ENCODE data around the gene TOP2A.
"Not testable (repeated sequence)": the region's sequence is repeated elsewhere in the genome, so short reads cannot be mapped to it uniquely, and the experiment has no call there.

Gene TOP2A

DNA sequence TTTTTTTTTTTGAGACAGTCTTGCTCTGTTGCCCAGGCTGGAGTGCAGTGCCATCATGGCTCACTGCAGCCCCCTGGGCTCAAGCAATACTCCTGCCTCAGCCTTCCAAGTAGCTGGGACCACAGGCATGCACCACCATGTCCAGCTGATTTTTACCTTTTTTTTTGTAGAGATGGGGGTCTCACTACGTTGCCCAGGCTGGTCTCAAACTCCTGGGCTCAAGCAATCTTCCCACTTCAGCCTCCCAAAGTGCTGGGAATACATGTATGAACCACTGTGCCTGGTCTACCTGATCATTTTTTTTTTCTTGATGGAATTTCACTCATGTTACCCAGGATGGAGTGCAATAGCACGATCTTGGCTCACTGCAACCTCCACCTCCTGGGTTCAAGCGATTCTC is 31.1 kb downstream of the TOP2A start:
- not testable (repeated sequence) for H3K27ac ChIP-seq (ENCODE audit: low read depth, low read length); H3K9ac ChIP-seq (ENCODE audit: low read length in 5 of 5); H3K27me3 ChIP-seq (ENCODE audit: control insufficient read depth in 5 of 5, insufficient read depth in 4 of 5, low read length in 5 of 5); H3K36me3 ChIP-seq (ENCODE audit: control insufficient read depth in 5 of 5, insufficient read depth in 5 of 5, low read length in 5 of 5); H3K4me3 ChIP-seq (ENCODE audit: low read depth in 1 of 5, low read length in 5 of 5); H3K9me3 ChIP-seq (ENCODE audit: control insufficient read depth in 5 of 5, low read length in 5 of 5); H3K4me1 ChIP-seq (ENCODE audit: control insufficient read depth in 5 of 5, insufficient read depth in 5 of 5, low read length in 5 of 5)

DNA sequence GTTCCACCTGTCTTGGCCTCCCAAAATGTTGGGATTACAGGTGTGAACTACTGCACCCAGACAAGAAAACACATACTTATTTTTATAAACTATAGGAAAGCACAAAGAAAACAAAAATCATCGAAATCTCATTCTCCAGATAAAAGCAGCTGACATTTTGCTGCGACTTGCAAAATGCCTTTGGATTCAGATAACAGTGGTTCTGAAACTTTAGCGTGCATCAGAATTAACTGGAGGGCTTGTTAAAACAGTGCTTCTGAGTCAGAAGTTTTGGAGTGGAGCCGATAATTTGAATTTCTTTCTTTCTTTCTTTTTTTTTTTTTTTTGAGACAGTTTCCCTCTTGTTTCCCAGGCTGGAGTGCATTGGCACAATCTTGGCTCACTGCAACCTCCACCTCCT is 35.4 kb downstream of the TOP2A start:
- no peaks in the 10 kb centered on the region for H3K27me3 ChIP-seq (ENCODE audit: control insufficient read depth in 5 of 5, insufficient read depth in 4 of 5, low read length in 5 of 5)
- H3K9ac ChIP-seq (ENCODE audit: low read length in 5 of 5) = no peak overlapping the region
- H3K4me1 ChIP-seq (ENCODE audit: control insufficient read depth in 5 of 5, insufficient read depth in 5 of 5, low read length in 5 of 5) = no peaks in the 10 kb centered on the region
- H3K4me3 ChIP-seq (ENCODE audit: low read depth in 1 of 5, low read length in 5 of 5) = no peak overlapping the region
- no peaks in the 10 kb centered on the region for H3K9me3 ChIP-seq (ENCODE audit: control insufficient read depth in 5 of 5, low read length in 5 of 5)
- no peaks in the 10 kb centered on the region for H3K36me3 ChIP-seq (ENCODE audit: control insufficient read depth in 5 of 5, insufficient read depth in 5 of 5, low read length in 5 of 5)
- H3K27ac ChIP-seq (ENCODE audit: low read depth, low read length) = no peak overlapping the region

DNA sequence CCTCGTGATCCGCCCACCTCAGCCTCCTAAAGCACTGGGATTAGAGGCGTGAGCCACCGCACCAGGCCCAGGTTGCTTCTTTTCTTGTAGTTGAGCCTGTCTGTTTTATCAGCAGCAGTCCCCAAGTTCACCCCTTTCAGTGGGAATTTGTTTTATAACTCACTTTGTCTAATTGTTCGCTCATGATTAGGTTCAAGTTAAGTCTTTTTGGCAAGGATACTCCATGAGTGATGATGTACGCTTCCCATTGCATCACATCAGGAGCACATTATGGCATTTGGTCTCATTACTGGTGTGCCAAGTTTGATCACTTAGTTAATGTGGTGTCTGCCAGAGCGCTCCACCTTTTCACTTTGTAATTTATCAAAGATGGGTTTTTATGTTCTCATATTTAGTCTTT is 38.7 kb downstream of the TOP2A start:
- Histone ChIP-seq H3K27ac (ENCODE audit: low read depth, low read length) (no peak overlapping the region), H3K9ac (ENCODE audit: low read length in 5 of 5) (no peak overlapping the region), H3K36me3 (ENCODE audit: control insufficient read depth in 5 of 5, insufficient read depth in 5 of 5, low read length in 5 of 5) (no peaks in the 10 kb centered on the region), H3K4me3 (ENCODE audit: low read depth in 1 of 5, low read length in 5 of 5) (no peak overlapping the region), H3K27me3 (ENCODE audit: control insufficient read depth in 5 of 5, insufficient read depth in 4 of 5, low read length in 5 of 5) (peaks cover 0 to 7% (median 0%) of the 10 kb centered on the region in 5 donors), H3K4me1 (ENCODE audit: control insufficient read depth in 5 of 5, insufficient read depth in 5 of 5, low read length in 5 of 5) (no peaks in the 10 kb centered on the region), H3K9me3 (ENCODE audit: control insufficient read depth in 5 of 5, low read length in 5 of 5) (no peaks in the 10 kb centered on the region)

DNA sequence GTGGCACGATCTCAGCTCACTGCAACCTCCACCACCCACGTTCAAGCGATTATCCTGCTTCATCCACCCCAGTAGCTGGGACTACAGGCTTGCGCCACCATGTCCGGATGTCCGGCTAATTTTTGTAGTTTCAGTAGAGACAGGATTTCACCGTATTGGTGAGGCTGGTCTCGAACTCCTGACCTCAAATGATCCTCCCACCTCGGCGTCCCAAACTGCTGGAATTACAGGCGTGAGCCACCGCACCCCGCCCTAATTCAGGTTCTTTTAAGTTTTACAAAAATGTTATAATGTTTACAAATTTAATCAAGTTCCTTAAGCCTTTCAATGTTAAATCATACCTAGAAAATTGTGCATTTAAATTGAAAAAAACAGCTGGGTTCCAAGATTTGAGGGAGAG is 39.9 kb downstream of the TOP2A start:
- H3K27ac ChIP-seq (ENCODE audit: low read depth, low read length) = no peak overlapping the region
- no peaks in the 10 kb centered on the region for H3K36me3 ChIP-seq (ENCODE audit: control insufficient read depth in 5 of 5, insufficient read depth in 5 of 5, low read length in 5 of 5)
- no peak overlapping the region for H3K9ac ChIP-seq (ENCODE audit: low read length in 5 of 5)
- H3K9me3 ChIP-seq (ENCODE audit: control insufficient read depth in 5 of 5, low read length in 5 of 5) = no peaks in the 10 kb centered on the region
- H3K4me1 ChIP-seq (ENCODE audit: control insufficient read depth in 5 of 5, insufficient read depth in 5 of 5, low read length in 5 of 5) = no peaks in the 10 kb centered on the region
- no peak overlapping the region for H3K4me3 ChIP-seq (ENCODE audit: low read depth in 1 of 5, low read length in 5 of 5)
- H3K27me3 ChIP-seq (ENCODE audit: control insufficient read depth in 5 of 5, insufficient read depth in 4 of 5, low read length in 5 of 5) = peaks cover 0 to 7% (median 0%) of the 10 kb centered on the region in 5 donors

GRCh38 chr17:40376541-40376940 is 41.2 kb downstream of the TOP2A start:
- not testable (repeated sequence) for H3K9me3 ChIP-seq (ENCODE audit: control insufficient read depth in 5 of 5, low read length in 5 of 5); H3K9ac ChIP-seq (ENCODE audit: low read length in 5 of 5); H3K36me3 ChIP-seq (ENCODE audit: control insufficient read depth in 5 of 5, insufficient read depth in 5 of 5, low read length in 5 of 5); H3K27ac ChIP-seq (ENCODE audit: low read depth, low read length); H3K4me1 ChIP-seq (ENCODE audit: control insufficient read depth in 5 of 5, insufficient read depth in 5 of 5, low read length in 5 of 5); H3K4me3 ChIP-seq (ENCODE audit: low read depth in 1 of 5, low read length in 5 of 5); H3K27me3 ChIP-seq (ENCODE audit: control insufficient read depth in 5 of 5, insufficient read depth in 4 of 5, low read length in 5 of 5)

GRCh38 chr17:40375786-40376185 is 41.9 kb downstream of the TOP2A start:
- H3K9ac ChIP-seq (ENCODE audit: low read length in 5 of 5); H3K4me1 ChIP-seq (ENCODE audit: control insufficient read depth in 5 of 5, insufficient read depth in 5 of 5, low read length in 5 of 5); H3K9me3 ChIP-seq (ENCODE audit: control insufficient read depth in 5 of 5, low read length in 5 of 5); H3K27ac ChIP-seq (ENCODE audit: low read depth, low read length); H3K4me3 ChIP-seq (ENCODE audit: low read depth in 1 of 5, low read length in 5 of 5); H3K36me3 ChIP-seq (ENCODE audit: control insufficient read depth in 5 of 5, insufficient read depth in 5 of 5, low read length in 5 of 5); H3K27me3 ChIP-seq (ENCODE audit: control insufficient read depth in 5 of 5, insufficient read depth in 4 of 5, low read length in 5 of 5): not testable (repeated sequence)

- no peaks in the 10 kb centered on the region for H3K4me1 ChIP-seq (ENCODE audit: control insufficient read depth in 5 of 5, insufficient read depth in 5 of 5, low read length in 5 of 5)
- H3K27me3 ChIP-seq (ENCODE audit: control insufficient read depth in 5 of 5, insufficient read depth in 4 of 5, low read length in 5 of 5) = peaks cover 0 to 7% (median 0%) of the 10 kb centered on the region in 5 donors
- no peak overlapping the region for H3K27ac ChIP-seq (ENCODE audit: low read depth, low read length)
- H3K9me3 ChIP-seq (ENCODE audit: control insufficient read depth in 5 of 5, low read length in 5 of 5) = no peaks in the 10 kb centered on the region
- H3K36me3 ChIP-seq (ENCODE audit: control insufficient read depth in 5 of 5, insufficient read depth in 5 of 5, low read length in 5 of 5) = no peaks in the 10 kb centered on the region
- H3K4me3 ChIP-seq (ENCODE audit: low read depth in 1 of 5, low read length in 5 of 5) = no peak overlapping the region
- H3K9ac ChIP-seq (ENCODE audit: low read length in 5 of 5) = no peak overlapping the region
Measured at GRCh38 chr17:40374821-40375498, 42.7 kb downstream of the TOP2A start.

DNA sequence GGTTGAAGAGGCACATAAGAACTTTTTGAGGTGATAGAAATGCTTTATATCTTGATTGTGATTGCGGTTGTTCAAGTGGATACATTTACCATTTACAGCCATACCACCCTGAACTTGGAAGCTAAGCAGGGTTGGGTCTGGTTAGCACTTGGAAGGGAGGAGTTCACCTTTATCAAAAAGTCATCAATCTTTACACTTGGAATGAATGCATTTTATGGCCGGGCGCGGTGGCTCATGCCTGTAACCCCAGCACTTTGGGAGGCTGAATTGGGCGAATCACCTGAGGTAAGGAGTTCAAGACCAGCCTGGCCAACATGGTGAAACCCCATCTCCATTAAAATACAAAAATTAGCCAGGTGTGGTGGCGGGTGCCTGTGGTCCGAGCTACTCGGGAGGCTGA is 43.7 kb downstream of the TOP2A start:
- H3K27ac ChIP-seq (ENCODE audit: low read depth, low read length) = no peak overlapping the region
- no peaks in the 10 kb centered on the region for H3K4me1 ChIP-seq (ENCODE audit: control insufficient read depth in 5 of 5, insufficient read depth in 5 of 5, low read length in 5 of 5)
- no peak overlapping the region for H3K4me3 ChIP-seq (ENCODE audit: low read depth in 1 of 5, low read length in 5 of 5)
- peaks cover 0 to 7% (median 0%) of the 10 kb centered on the region in 5 donors for H3K27me3 ChIP-seq (ENCODE audit: control insufficient read depth in 5 of 5, insufficient read depth in 4 of 5, low read length in 5 of 5)
- H3K36me3 ChIP-seq (ENCODE audit: control insufficient read depth in 5 of 5, insufficient read depth in 5 of 5, low read length in 5 of 5) = no peaks in the 10 kb centered on the region
- H3K9me3 ChIP-seq (ENCODE audit: control insufficient read depth in 5 of 5, low read length in 5 of 5) = no peaks in the 10 kb centered on the region
- H3K9ac ChIP-seq (ENCODE audit: low read length in 5 of 5) = no peak overlapping the region

GRCh38 chr17:40373324-40373723 is 44.4 kb downstream of the TOP2A start:
- Histone ChIP-seq H3K4me1 (ENCODE audit: control insufficient read depth in 5 of 5, insufficient read depth in 5 of 5, low read length in 5 of 5) (no peaks in the 10 kb centered on the region), H3K27ac (ENCODE audit: low read depth, low read length) (no peak overlapping the region), H3K4me3 (ENCODE audit: low read depth in 1 of 5, low read length in 5 of 5) (no peak overlapping the region), H3K9me3 (ENCODE audit: control insufficient read depth in 5 of 5, low read length in 5 of 5) (no peaks in the 10 kb centered on the region), H3K27me3 (ENCODE audit: control insufficient read depth in 5 of 5, insufficient read depth in 4 of 5, low read length in 5 of 5) (peaks cover 0 to 7% (median 0%) of the 10 kb centered on the region in 5 donors), H3K9ac (ENCODE audit: low read length in 5 of 5) (no peak overlapping the region), H3K36me3 (ENCODE audit: control insufficient read depth in 5 of 5, insufficient read depth in 5 of 5, low read length in 5 of 5) (no peaks in the 10 kb centered on the region)

GRCh38 chr17:40372644-40373043 is 45.1 kb downstream of the TOP2A start:
- not testable (repeated sequence) for H3K27ac ChIP-seq (ENCODE audit: low read depth, low read length)

DNA sequence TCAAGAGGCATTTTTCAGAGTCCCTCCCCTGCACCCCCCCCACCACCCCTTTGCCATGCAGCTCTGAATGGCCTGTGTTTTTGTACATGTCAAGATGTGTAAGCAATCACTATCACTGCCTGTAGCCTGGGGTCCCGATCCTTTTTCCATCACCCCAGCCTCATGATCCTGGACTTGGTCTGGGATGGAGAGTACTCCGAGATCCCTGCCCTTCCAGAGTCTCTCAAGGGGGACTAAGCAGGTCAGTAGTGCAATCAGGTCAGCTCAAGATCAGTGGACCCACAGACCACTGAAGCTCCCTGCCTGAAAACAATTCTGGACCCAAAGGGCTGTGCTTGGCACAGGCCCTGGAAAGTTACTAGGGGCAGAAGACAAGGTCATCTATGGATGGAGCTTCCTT is 45.7 kb downstream of the TOP2A start:
- no peaks in the 10 kb centered on the region for H3K9me3 ChIP-seq (ENCODE audit: control insufficient read depth in 5 of 5, low read length in 5 of 5)
- no peaks in the 10 kb centered on the region for H3K4me1 ChIP-seq (ENCODE audit: control insufficient read depth in 5 of 5, insufficient read depth in 5 of 5, low read length in 5 of 5)
- H3K36me3 ChIP-seq (ENCODE audit: control insufficient read depth in 5 of 5, insufficient read depth in 5 of 5, low read length in 5 of 5) = no peaks in the 10 kb centered on the region
- no peak overlapping the region for H3K27ac ChIP-seq (ENCODE audit: low read depth, low read length)
- no peak overlapping the region for H3K4me3 ChIP-seq (ENCODE audit: low read depth in 1 of 5, low read length in 5 of 5)
- peaks cover 0 to 7% (median 0%) of the 10 kb centered on the region in 5 donors for H3K27me3 ChIP-seq (ENCODE audit: control insufficient read depth in 5 of 5, insufficient read depth in 4 of 5, low read length in 5 of 5)
- no peak overlapping the region for H3K9ac ChIP-seq (ENCODE audit: low read length in 5 of 5)

More at GRCh38 chr17:40372644-40373043, 45.1 kb downstream of the TOP2A start:
- not testable (repeated sequence) for H3K9ac ChIP-seq (ENCODE audit: low read length in 5 of 5); H3K4me1 ChIP-seq (ENCODE audit: control insufficient read depth in 5 of 5, insufficient read depth in 5 of 5, low read length in 5 of 5); H3K4me3 ChIP-seq (ENCODE audit: low read depth in 1 of 5, low read length in 5 of 5); H3K36me3 ChIP-seq (ENCODE audit: control insufficient read depth in 5 of 5, insufficient read depth in 5 of 5, low read length in 5 of 5); H3K27me3 ChIP-seq (ENCODE audit: control insufficient read depth in 5 of 5, insufficient read depth in 4 of 5, low read length in 5 of 5); H3K9me3 ChIP-seq (ENCODE audit: control insufficient read depth in 5 of 5, low read length in 5 of 5)

Measured in subcutaneous abdominal adipose tissue (tissue), 5 donors.